NCI-H1436 treated with DMSO at 0.1 percent for 48 hours (cell line): ENCODE measurements around the gene PEPD.

ENCODE experiments used
- DNase-seq: peaks from one replicate; lab custom pipeline; 2025; lab: John Stamatoyannopoulos, UW

The PEPD gene

DNA sequence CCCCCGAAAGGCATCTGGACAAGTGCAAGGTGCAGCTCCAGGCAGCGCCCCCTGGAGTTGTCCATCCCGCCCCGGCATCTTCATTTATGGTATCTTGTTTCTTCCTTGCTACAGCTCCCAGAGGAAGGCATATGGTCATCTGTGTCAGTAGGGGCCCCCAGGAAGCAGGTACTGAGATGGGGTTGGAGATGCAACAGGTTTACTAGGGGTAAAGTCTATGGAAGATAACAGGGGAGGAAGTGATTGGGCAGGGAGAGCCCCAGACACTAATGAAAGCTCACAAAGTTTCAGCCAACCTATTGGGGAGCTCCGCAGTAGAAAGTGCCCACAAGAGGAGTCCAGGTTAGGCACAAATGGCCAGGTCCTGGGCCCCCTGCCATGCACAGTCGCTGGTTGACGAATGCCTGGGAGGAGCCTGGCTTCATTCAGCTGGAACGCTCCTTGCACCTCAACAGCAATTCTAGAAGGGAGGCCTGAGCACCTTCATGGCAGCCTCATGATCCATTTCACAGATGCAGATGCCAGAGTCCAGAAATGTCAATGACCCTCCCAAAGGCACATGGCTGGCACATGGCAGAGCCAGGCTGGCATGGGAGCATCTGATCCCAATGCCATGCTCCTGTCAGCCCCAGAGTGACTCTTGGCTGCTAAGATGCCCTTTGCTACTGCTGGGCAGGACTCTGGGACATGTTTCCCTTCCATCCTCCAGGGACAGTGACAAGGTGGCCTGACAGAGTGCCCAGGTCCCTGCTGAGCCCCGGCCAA, 23.8 kb upstream of the PEPD start:
- no peak for DNase-seq

DNA sequence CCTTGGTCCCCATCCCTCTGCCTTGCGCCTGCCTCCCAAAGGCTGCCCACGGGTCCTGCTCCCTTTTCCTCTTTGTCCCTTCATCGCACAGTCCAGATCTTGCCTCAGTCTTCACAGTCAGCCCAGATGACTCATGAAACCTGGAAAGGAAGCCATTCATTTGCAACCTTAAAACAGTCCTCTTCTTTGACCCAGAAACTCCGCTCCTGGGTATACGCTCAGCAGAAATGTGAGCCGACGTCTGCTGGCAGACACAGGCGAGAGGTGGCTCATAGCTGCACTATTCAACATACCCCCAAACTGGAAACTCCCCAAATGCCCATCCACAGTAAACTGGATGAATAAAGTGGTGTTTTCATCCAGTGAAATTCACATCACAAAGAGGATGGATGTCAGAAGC, 13.6 kb upstream of the PEPD start:
- no peak for DNase-seq

DNA sequence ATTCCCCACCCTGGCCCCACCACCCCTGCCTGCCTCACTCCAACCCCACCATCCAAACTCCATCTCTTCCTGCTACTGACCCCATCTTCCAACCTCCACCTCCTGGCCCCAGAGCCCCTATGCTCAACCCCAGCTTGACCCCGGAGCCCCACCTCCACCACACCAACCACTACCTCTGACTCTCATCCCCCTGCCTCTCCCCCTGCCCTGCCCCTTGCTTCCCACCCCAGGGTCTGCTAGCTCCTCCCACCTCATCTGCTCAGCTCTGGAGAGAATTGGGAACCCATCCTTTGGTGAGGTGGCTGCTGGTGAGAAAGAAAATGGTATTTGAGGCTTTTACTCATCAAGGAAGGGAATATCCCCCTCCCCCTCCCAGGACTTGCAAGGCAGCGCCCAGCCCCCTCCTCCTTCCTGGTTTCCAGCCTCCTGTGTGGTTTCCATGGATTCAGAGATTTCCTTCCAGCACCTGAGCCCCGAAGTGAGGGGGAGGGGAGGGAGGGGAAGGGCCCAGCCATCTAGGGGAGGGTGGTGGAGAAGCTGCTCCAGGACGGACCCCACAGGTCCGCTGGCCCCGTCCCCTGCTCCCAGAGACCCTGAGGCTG, 11.4 kb upstream of the PEPD start:
- DNase-seq, result no peak

DNA sequence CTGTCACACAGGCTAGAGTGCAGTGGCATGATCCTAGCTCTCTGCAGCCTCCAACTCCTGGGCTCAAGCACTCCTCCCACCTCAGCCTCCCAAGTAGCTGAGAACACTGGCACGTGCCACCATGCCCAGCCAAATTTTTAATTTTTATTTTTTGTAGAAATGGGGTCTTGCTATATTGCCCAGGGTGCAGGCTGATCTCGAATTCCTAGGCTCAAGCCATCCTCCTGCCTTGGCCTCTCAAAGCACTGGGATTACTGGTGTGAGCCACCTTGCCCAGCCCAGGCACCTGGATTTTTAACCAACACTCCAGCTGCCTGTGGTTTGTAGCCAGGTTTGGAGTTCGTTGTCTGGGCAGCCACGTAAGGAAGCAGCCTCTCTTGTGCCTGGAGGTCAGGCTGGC, 9.3 kb upstream of the PEPD start:
- DNase-seq, result no peak

DNA sequence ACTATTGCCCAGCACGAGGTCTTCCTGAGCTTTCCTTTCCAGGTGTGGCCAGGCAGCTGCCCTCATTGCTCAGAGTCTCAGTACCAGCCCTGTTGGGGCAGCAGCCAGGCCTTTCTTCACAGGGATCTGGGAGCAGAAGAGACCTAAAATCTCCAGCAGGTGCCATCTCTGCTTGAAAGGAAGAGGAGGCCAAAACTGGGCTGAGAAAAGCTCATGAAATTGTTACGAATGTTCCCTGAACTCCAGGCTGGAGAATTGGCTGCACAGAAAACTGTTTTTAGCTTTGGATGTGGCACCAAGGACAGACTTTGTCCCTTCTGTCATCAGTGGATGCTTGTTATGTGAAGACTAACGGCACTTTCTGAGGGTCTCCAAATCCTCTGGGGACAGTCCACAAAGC, 8.7 kb upstream of the PEPD start:
- DNase-seq, result no peak

DNA sequence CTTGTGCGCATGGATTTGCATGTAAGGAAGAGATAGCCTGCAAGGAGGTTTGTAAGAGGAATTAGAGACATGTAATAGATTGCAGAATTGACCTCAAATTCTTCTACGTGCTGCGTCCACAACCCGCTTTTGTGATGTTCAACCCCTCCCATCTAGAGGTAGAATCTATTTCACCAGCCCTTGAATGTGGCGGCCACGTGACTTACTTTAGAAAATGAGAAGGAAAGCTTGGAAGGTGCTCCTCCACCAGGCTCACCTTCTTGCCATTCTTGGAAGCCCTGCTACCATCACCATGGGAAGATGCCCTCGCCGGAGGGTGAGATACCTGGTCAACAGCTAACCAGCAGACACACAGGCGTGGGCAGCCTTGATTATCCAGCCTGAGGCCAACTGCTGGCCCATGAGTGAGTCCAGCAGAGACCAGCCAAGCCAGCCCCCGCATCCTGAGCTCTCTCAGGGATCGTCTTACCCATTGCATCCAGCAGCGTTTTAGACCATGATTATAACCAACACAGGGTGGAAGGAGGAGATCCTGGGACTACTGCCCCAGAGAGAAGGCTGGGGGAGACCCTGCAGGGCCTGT, 7.6 kb upstream of the PEPD start:
- no peak for DNase-seq

DNA sequence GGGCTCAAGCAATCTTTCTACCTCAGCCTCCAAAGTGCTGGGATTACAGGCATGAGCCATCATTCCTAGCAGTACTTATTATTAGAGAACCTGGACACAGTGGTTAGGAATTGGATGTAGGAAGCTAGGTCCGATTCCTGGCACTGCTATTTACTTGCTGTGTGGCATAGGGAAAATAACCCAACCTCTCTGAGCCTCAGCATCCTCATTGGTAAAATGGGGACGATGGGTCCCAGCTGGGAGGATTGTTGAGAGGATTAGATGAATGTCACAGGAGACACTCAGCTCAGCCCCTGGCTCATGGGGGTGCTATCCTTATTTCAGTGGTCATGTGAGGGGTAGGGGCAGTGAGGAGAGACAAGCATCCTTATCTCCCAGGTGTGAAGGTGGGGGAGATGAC, 6.8 kb upstream of the PEPD start:
- DNase-seq, result no peak

DNA sequence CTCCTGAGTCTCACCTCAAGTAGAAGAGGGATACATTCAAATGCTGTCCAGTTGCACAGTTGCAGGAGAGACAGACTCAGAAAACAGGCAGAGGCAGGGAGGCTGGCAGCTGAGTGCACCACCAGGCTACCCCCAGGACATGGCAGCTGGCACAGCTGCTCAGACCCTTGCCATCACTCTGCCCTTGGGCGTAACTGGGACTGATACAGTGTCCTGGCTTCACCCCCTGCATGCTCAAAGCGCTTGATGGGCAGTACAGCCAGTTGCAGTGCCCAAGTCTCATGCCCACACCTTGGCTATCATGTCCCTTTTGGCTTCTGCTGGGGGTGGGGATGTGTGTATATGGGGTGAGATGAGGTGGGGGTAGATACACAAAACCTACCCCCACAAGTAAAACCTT, 5.5 kb upstream of the PEPD start:
- no peak for DNase-seq

DNA sequence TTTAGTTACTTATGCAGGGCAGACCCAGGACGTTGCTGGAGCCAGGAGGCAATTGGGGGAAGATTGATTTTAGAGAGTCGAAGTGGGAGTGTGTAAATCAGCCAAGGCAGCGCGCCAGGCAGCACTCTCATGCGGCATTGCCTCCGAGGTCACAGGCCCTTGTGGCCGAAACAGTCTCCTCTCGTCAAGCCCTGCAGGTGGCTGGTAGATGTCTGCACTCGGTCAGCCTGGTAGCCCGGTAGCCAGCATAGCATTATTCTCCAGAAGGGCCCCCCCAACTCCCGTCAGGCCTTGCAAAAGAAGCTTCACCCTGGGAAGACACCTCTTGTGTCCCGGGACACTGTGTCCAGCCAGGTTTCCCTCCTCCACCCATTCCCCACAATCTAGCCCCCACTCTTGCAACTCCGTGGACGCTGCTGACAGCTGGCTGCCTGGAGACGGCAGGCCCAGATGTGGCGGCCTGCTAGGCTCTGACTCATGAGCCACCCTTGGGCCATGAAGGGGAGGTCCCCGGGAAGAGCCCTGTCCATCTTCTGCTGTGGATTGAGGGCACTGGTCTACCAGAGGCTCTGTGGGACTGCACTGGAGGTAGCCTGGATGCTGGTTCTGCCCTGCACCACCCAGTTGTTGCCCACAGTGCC, 2.6 kb upstream of the PEPD start:
- DNase-seq, result no peak

DNA sequence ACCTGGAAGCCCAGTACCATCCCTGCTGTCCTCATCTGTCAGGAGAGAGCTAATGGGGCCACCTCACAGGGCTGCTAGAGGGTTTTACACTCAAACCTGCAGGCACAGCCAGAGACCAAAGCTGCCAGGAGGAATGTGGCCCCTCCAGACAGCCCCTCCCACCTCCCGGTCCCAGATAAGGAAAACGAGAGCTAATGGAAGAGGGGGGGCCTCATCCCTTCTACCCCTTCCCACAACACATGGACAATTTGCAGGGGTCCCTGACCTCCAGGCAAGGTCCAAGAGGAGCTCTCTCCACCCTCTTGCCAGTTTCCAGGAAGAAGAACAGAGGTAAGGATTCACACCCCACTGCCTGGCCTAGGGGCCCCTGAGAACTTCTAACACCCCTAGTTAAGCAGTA, 1.6 kb upstream of the PEPD start:
- no peak for DNase-seq

DNA sequence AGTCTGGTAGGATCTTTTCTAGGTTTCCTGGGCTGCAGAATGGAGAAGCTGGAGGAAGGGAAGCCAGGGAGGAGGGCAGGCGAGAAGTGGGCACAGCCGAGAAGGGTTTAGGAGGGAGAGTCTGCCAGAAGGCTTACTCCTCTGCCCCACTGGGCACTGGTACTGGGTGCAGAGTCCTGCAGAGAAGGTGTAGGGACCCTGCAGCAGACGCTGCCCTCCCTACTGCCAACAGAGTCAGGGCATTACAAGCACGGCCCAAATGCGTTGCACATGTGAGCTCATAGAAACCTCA, 726 bp upstream of the PEPD start:
- DNase-seq, result no peak

DNA sequence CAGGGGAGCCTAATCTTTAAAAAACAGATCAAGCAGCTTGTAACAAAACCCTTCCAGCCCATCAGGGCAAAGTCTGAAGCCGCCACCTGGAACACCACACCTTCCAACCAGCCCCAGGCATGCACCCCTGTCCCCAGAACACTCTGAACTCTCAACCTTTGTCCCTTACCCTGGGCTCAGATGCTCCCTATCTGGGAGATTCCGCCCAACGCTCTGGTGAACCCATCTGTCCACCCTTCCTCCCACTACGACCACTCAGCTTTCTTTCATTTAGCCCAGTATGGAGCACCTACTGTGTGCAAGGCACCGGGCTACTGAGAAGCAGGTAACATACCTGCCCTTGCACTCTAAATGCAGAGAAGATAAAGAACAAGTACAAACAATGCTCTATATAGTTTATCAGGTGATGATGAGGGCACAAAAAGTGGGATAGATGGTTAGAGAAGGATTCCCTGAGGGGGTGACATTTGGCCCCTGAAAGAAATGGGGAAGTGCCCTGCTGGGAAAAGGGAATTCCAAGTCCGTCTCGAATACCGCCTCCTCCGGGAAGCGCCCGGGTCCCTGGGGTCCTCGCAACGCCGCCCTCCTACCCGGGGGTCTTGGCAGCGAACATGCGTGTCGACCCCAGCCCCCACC, 629 bp downstream of the PEPD start:
- no peak for DNase-seq

DNA sequence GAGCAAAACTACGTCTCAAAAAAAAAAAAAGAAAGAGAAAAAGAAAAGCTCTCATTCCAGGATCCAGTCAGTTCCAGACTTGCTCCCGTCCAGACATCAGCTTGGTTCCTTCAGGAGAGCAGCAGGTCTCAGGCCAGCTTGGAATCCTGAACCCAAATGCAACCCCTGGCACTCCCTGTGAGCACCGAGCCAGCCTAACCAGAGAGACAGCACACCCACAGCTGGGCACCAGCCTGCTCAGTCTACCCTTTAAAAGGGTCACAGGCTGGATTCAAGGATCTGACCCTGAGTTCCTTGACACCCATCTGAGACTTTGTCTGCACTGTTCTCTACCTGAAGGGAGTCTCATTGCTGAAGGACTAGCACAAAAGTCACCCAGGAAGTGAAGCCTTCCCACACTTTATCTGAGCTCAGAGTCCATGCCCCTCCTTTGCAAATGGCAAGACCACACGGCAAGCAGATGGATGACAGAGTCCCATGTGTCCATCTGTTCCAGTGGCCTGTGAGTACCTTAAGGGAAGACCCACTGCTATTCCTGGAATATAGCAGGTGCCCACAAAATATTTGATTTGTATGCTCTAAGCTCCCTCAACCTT, 1.4 kb downstream of the PEPD start:
- DNase-seq, result no peak

DNA sequence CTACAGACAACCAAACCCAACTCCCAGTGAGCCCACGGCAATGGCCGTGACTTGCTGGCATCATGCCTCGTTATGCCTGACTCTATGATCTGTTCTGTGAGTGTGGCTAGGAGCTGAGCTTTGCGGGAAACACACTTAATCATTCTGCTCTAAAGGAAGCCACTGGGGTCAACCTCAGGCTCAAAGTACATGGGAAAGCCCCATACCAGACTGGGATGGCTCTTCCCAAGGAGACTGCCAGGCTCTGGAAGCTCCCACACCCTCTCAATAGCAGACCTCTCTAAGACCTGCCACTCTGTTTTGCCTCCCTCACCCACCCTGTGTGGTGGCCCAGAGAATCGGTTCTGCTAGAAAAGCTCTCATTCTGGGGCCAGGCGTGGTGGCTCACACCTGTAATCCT, 2.2 kb downstream of the PEPD start:
- DNase-seq, result no peak

DNA sequence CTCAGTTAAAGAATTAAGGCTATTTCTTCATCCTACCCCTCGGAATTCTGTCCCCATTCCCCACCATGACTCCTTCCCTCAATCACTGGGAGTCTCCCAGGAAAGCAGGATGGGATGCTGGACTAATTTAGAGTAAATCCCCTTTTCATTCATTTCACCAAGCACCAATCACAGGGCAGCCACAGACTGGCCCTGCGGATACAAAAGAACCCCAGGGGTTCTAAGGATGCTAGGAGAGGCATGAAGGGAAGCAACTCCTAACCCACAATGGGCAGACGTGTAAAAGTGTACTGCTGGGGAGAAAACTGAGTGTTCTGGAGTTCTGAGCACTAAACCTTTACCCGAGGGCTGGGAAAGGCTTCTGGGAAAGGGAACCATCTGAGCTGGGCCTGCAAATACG, 3.0 kb downstream of the PEPD start:
- no peak for DNase-seq

DNA sequence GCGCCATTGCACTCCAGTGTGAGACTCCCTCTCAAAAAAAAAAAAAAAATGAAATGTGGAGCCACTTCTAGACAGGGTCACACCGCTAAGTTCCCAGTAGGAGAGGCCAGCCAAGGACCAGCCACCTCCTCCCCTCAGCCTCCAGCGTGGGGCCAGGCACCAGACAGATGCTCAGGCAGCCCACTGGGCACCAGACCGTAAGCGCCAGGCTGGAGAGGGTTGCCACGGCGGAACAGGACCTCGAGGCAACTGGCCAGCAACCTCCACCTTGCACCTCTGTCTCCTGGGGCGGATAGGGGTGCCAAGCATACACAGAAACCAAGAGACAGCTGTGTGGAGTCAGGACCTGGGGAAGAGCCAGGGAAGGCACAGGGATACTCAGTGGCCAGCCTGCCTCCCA, 3.7 kb downstream of the PEPD start:
- no peak for DNase-seq

DNA sequence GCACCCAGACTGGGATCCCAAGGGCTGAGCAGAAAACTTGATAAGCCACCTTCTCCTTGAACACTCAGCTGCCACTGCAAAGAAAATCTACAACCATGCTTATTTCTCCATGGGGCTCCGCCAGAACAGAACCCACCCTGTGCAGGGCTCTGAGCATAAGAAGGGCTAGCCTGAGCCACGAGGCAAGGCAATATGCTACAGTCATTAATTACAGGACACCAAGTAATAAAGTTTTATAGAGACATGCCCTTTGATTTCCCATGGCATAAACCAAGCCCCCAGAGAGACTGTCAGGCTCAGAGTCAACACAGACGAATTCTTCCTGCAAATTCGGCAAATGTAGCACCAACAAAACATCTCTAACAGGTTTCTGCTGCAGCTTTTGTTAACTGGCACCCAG, 5.7 kb downstream of the PEPD start:
- no peak for DNase-seq

DNA sequence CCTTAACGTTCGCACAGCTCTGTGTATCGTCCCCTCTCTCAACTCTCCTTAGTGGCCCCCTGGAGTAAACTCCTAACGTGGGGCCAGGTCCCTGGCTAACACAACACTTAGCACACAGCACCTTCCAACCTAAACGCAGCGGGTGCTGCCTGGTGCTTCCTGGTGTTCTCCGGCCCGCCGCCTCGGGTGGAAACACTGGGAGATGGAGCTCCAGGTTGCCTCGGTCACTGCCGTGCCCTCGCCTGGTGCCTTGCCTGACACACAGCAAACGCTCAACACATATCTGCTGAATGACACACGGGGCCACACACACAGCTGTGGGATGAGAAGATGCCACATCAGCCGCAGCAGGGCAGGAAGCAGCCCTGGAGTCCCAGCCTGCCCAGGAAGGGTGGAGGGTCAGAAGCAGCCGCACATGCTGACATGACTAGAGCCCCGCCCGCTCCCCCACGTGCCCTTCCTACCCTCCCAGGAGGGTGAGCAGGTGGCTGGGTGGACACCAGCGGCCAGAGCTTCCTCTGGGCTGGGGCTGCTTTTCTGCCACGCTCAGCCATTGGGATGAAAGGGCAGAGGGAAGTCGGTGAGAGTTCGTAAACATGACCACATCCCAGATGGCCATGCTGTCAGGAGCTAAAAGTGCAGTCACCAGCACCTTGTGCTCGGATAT, 6.6 kb downstream of the PEPD start:
- DNase-seq, result no peak

DNA sequence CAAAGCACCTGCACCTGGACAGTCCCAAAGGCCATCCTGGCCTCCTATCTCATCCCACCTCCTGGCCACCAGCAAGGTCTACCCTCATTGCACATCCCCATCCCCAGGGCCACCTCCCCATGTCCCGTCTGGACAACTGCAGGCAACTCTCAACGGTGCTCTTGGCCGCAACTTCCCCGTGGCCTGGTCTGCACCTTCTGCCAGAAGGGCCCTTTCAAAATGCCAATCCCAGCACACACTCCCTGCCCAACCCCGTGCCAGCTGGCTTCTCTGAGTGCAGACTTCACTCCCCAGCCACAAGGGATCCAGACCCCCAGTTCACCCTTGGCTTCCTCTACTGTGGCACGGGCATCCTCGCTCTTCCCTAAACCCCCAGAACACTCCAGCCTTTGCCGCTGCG, 8.2 kb downstream of the PEPD start:
- DNase-seq, result no peak

DNA sequence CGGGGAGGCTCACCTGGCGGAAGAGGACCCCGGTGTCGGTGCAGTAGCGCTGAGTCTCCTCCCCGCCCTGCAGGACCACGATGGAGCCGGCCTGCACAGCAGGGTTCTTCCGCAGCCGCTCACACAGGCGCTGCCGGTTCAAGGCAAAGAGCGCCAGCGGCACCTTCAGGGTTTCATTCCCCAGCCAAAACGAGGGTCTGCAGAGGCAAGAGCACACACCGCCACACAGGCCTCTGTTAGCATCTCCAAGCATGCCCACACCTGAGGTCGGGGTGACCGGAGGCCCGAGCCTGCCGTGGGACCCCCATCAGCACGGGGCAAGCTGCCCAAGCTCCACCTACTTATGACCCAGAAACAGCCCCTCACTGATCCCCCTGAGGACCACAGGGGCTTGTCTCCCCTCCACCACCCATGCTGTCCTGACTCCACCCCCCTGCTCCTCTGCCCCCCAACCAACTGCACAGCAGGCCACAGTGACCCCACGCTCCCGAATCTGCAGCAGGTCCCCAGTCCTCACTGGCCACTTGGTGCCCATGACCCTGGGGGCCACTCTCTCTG, 8.9 kb downstream of the PEPD start:
- DNase-seq, result no peak

DNA sequence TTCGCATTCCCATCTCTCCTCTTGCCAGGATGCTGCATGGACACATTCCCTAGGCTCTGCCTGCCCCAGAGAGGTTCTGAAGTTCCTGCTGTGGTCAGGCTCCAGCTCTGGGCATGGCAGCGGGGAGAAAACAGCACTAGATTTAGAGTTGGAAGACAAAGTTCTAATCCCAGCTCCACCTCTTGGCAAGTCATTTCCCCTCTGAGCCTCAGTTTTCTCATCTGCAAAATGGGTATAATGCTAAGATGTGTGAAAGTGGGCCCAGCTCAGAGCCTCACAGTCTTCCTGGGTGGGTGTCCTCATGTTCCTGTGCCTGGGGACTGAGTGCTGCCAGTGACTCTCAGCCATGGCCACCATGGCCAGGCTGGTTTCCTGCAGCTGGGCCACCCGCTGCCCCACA, 9.6 kb downstream of the PEPD start:
- DNase-seq, result no peak

DNA sequence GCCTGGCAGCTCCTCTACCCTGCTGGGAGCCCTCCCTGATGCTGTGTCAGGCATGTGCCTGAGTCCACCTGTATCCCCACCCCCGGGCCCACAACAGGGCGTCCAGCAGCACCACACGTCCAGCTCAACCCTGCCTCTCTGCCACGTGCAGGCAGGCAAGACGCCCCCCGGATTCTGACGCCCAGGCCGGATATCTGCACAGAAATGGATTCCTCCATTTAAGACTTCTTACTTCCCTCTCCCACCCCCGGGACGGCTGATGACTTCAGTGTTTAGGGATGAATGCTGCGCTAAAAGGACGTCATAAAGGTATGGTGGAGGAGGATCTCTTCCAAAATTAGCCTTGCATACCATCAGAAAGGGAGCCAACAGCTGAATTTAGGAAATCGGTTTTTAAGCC, 10.2 kb downstream of the PEPD start:
- DNase-seq, result no peak
